Astrocyte (in vitro differentiated cells and primary cell): ENCODE data around the gene VWA2. TPM values are rescaled to one million over a fixed set of nuclear protein-coding genes. Genes with fewer than 3 reads are reported as not detected.

Experiments
- DNase-seq: peaks from one replicate; pipeline ENCODE4 v3.0.0-alpha.2; 2010; ENCODE audit warnings: low read depth
- FAIRE-seq: peaks from 2 replicates; lab custom pipeline; 2011; peaks lifted over from hg19 to GRCh38; lab: Jason Lieb, UNC
- H2AFZ ChIP-seq: 2 replicates; pipeline ENCODE4 v1.6.0; 2012; ENCODE audit warnings: low read depth, low read length, inconsistent platforms
- H3K27ac ChIP-seq: 2 replicates; pipeline ENCODE4 v1.5.1; 2011; ENCODE audit warnings: low read depth, low read length, inconsistent platforms
- H3K27me3 ChIP-seq: 2 replicates; pipeline ENCODE4 v1.6.0; 2011; ENCODE audit warnings: low read length, inconsistent platforms; ENCODE audit not compliant: insufficient read depth
- H3K36me3 ChIP-seq: 2 replicates; pipeline ENCODE4 v1.5.1; 2011; ENCODE audit warnings: low read length, inconsistent platforms; ENCODE audit not compliant: insufficient read depth
- H3K4me1 ChIP-seq: 2 replicates; pipeline ENCODE4 v1.5.1; 2011; ENCODE audit warnings: low read length, inconsistent platforms; ENCODE audit not compliant: insufficient read depth
- H3K4me2 ChIP-seq: 2 replicates; pipeline ENCODE4 v1.6.0; 2012; ENCODE audit warnings: low read length, inconsistent platforms
- H3K4me3 ChIP-seq: 2 replicates; pipeline ENCODE4 v1.5.1; 2011; ENCODE audit warnings: low read depth, mild to moderate bottlenecking, low read length, inconsistent platforms; ENCODE audit not compliant: insufficient read depth
- H3K79me2 ChIP-seq: 2 replicates; pipeline ENCODE4 v1.6.0; 2012; ENCODE audit warnings: mild to moderate bottlenecking, low read length, inconsistent platforms; ENCODE audit not compliant: insufficient read depth
- H3K9ac ChIP-seq: 2 replicates; pipeline ENCODE4 v1.6.0; 2012; ENCODE audit warnings: mild to moderate bottlenecking, low read length, inconsistent platforms
- H3K9me3 ChIP-seq: 2 replicates; pipeline ENCODE4 v1.5.1; 2012; ENCODE audit warnings: low read depth, mild to moderate bottlenecking, low read length, inconsistent platforms; ENCODE audit not compliant: insufficient read depth
- H4K20me1 ChIP-seq: 2 replicates; pipeline ENCODE4 v1.6.0; 2012; ENCODE audit warnings: low read length, inconsistent platforms; ENCODE audit not compliant: insufficient read depth
- H3K27ac Mint-ChIP-seq: one replicate; pipeline ENCODE4 v1.8.0; 2021; ENCODE audit warnings: mild to moderate bottlenecking, mixed read lengths; ENCODE audit not compliant: unreplicated experiment
- H3K27me3 Mint-ChIP-seq: one replicate; pipeline ENCODE4 v1.8.0; 2021; ENCODE audit warnings: low read depth, mixed read lengths; ENCODE audit not compliant: unreplicated experiment
- H3K36me3 Mint-ChIP-seq: one replicate; pipeline ENCODE4 v1.8.0; 2021; ENCODE audit warnings: low read depth, mixed read lengths; ENCODE audit not compliant: unreplicated experiment
- H3K4me1 Mint-ChIP-seq: one replicate; pipeline ENCODE4 v1.8.0; 2021; ENCODE audit warnings: low read depth, mixed read lengths; ENCODE audit not compliant: unreplicated experiment
- H3K4me3 Mint-ChIP-seq: one replicate; pipeline ENCODE4 v1.8.0; 2021; ENCODE audit warnings: mild to moderate bottlenecking, moderate library complexity, mixed read lengths; ENCODE audit not compliant: unreplicated experiment
- H3K9me3 Mint-ChIP-seq: one replicate; pipeline ENCODE4 v1.8.0; 2021; ENCODE audit warnings: mild to moderate bottlenecking, mixed read lengths; ENCODE audit not compliant: unreplicated experiment
- EZH2 ChIP-seq: IDR thresholded peaks from 2 replicates; pipeline ENCODE4 v1.6.1; 2012; ENCODE audit warnings: mild to moderate bottlenecking, low read length, inconsistent platforms; ENCODE audit not compliant: insufficient read depth
- total RNA-seq: library from RNA; stranded (reverse); gene quantifications from 2 replicates; pipeline ENCODE4 v1.2.1, GENCODE V29; 2021
- TF ChIP-seq, protein P1 (sequence below): IDR thresholded peaks from 2 replicates; pipeline ENCODE4 v1.5.1; 2011; ENCODE audit warnings: low read depth, mild to moderate bottlenecking, inconsistent platforms, low read length, moderate library complexity; ENCODE audit not compliant: insufficient read depth

VWA2 gene
- total RNA-seq, 1 donor from 2014 or later, result 0.25 TPM

DNA sequence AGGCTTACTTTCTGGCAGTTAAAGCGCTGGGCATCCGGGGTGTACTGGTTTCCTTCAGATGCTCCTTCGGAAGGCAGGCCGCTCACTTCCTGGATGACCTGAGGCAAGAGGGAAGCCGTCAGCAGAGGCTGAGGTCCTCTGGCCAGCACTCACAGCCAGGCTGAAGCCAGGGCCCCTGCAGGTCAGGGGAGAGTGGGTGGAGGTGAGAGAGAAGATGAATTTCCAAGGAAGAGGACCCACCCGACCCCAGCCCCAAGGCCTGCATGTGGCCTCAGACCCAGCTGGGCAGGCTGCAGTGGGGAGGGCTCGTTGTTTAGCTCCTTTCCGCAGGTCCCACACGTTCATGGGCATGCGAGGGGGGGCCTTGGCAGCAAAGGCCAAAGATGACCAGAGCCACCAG is 71.3 kb downstream of the VWA2 start:
- FAIRE-seq (no peak), DNase-seq (no peak)
- peaks cover 36% of the 10 kb centered on the region for H3K4me1 Mint-ChIP-seq
- no peaks in the 10 kb centered on the region for H4K20me1 ChIP-seq
- H3K36me3 ChIP-seq, result no peaks in the 10 kb centered on the region
- H3K79me2 ChIP-seq, result no peaks in the 10 kb centered on the region
- H3K4me3 ChIP-seq, result no peak overlapping the region
- H3K4me1 ChIP-seq, result peaks cover 31% of the 10 kb centered on the region
- no peaks in the 10 kb centered on the region for H3K9me3 Mint-ChIP-seq
- TF ChIP-seq EZH2, result no peak
- TF ChIP-seq, protein P1, sequence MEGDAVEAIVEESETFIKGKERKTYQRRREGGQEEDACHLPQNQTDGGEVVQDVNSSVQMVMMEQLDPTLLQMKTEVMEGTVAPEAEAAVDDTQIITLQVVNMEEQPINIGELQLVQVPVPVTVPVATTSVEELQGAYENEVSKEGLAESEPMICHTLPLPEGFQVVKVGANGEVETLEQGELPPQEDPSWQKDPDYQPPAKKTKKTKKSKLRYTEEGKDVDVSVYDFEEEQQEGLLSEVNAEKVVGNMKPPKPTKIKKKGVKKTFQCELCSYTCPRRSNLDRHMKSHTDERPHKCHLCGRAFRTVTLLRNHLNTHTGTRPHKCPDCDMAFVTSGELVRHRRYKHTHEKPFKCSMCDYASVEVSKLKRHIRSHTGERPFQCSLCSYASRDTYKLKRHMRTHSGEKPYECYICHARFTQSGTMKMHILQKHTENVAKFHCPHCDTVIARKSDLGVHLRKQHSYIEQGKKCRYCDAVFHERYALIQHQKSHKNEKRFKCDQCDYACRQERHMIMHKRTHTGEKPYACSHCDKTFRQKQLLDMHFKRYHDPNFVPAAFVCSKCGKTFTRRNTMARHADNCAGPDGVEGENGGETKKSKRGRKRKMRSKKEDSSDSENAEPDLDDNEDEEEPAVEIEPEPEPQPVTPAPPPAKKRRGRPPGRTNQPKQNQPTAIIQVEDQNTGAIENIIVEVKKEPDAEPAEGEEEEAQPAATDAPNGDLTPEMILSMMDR, result no peak
- peaks cover 14% of the 10 kb centered on the region for H3K36me3 Mint-ChIP-seq
- H3K27ac Mint-ChIP-seq, result no peak overlapping the region
- H3K27me3 Mint-ChIP-seq, result no peaks in the 10 kb centered on the region
- H3K4me3 Mint-ChIP-seq, result no peak overlapping the region
- H3K9ac ChIP-seq, result no peak overlapping the region
- no peak overlapping the region for H3K27ac ChIP-seq
- no peak overlapping the region for H3K4me2 ChIP-seq
- H3K9me3 ChIP-seq, result no peaks in the 10 kb centered on the region
- no peaks in the 10 kb centered on the region for H3K27me3 ChIP-seq
- H2AFZ ChIP-seq, result no peak overlapping the region

DNA sequence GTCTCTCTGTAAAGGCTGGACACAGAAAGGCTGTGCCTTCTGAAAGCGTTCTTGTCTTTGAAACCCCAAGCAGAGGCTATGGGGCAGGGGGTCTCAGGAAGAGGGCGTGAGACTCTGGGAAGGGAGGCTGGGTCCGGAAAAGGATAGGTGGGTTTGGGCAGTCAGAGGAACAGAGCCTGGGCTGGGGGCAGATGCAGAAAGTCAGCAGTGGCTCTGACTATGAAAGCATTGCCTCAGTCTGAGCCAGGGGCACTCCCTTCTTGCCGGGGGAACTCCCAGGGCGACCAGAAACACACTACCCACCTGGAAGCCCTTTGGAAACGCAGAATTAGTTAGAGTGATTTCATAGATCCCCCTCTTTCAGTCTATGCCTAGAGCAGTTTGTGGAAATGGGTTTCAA is 72.0 kb downstream of the VWA2 start:
- peaks cover 36% of the 10 kb centered on the region for H3K4me1 Mint-ChIP-seq
- no peaks in the 10 kb centered on the region for H3K79me2 ChIP-seq
- DNase-seq, result no peak
- H3K9me3 ChIP-seq, result no peaks in the 10 kb centered on the region
- no peak overlapping the region for H3K27ac ChIP-seq
- H3K4me3 ChIP-seq, result no peak overlapping the region
- H3K9ac ChIP-seq, result no peak overlapping the region
- H3K4me3 Mint-ChIP-seq, result no peak overlapping the region
- H3K4me1 ChIP-seq, result peaks cover 31% of the 10 kb centered on the region
- H3K27ac Mint-ChIP-seq, result no peak overlapping the region
- H3K9me3 Mint-ChIP-seq, result no peaks in the 10 kb centered on the region
- no peaks in the 10 kb centered on the region for H3K27me3 ChIP-seq
- no peak for FAIRE-seq
- H2AFZ ChIP-seq, result no peak overlapping the region
- H3K27me3 Mint-ChIP-seq, result no peaks in the 10 kb centered on the region
- H3K36me3 ChIP-seq, result no peaks in the 10 kb centered on the region
- H3K36me3 Mint-ChIP-seq, result peaks cover 14% of the 10 kb centered on the region
- TF ChIP-seq, protein P1, result no peak
- no peak for TF ChIP-seq EZH2
- H3K4me2 ChIP-seq, result no peak overlapping the region
- H4K20me1 ChIP-seq, result no peaks in the 10 kb centered on the region

DNA sequence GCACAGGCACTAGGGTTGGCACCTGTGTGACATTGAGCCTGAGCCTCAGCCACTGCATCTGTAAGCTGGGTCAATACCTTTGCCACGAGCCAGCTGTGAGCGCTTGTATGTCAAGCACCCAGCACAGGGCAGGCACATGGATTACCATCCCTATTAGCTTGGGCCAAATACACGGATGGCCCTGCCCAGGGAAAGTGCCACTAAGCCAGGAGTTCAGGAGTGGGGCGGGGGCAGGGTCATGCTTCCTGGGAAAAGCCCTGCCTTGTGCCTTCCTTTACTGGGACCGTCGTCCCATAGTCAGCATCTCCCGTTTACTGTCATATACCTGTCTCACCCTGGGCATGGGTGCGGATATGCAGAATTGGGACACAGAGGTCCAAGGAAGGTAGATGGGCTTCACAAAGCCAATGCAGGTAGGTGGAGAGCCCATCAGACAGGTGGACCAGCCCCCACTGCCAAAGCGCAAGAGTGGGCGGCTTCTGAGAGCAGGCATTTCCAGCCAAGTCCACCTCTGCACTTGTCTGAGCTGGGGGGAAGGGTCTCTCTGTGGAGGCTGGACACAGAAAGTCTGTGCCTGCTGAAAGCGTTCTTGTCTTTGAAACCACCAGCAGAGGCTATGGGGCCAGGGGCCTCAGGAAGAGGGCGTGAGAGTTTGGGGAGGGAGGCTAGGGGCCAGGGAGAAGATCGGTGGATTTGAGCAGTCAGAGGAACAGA is 72.6 kb downstream of the VWA2 start:
- Histone ChIP-seq H3K4me3 (no peak overlapping the region), H2AFZ (no peak overlapping the region), H3K27me3 (no peaks in the 10 kb centered on the region), H3K4me1 (peaks cover 28% of the 10 kb centered on the region), H3K27ac (no peak overlapping the region), H3K36me3 (no peaks in the 10 kb centered on the region), H4K20me1 (no peaks in the 10 kb centered on the region), H3K9ac (no peak overlapping the region), H3K9me3 (no peaks in the 10 kb centered on the region), H3K79me2 (no peaks in the 10 kb centered on the region), H3K4me2 (no peak overlapping the region)
- Mint-ChIP-seq H3K27ac (no peak overlapping the region), H3K27me3 (no peaks in the 10 kb centered on the region), H3K9me3 (no peaks in the 10 kb centered on the region), H3K36me3 (peaks cover 14% of the 10 kb centered on the region), H3K4me3 (no peak overlapping the region), H3K4me1 (peaks cover 33% of the 10 kb centered on the region)
- no peak for DNase-seq
- FAIRE-seq, result no peak
- no peak for TF ChIP-seq EZH2
- TF ChIP-seq, protein P1, result no peak
